Effector memory CD4-positive, alpha-beta T cell (primary cell): ENCODE results near the gene TMEM208.

Experiments used
- DNase-seq, 3 donors: peaks; one replicate each; pipeline ENCODE4 v3.0.0-alpha.2; 2020
- H3K27ac ChIP-seq: 2 replicates; pipeline ENCODE4 v1.7.0; 2013; ENCODE audit warnings: mild to moderate bottlenecking, low read length, moderate library complexity; ENCODE audit not compliant: insufficient read depth, poor library complexity, severe bottlenecking
- H3K27me3 ChIP-seq: replicated peaks from 2 replicates; pipeline ENCODE4 v1.7.0; 2013; ENCODE audit warnings: mild to moderate bottlenecking, low read length; ENCODE audit not compliant: insufficient read depth, control insufficient read depth, poor library complexity, severe bottlenecking
- H3K36me3 ChIP-seq: 2 replicates; pipeline ENCODE4 v1.7.0; 2013; ENCODE audit warnings: mild to moderate bottlenecking, low read length, moderate library complexity; ENCODE audit not compliant: control insufficient read depth, insufficient read depth
- H3K4me1 ChIP-seq: 2 replicates; pipeline ENCODE4 v1.7.0; 2013; ENCODE audit warnings: low read length, mild to moderate bottlenecking; ENCODE audit not compliant: control insufficient read depth, insufficient read depth, poor library complexity, severe bottlenecking
- H3K4me3 ChIP-seq: 2 replicates; pipeline ENCODE4 v1.7.0; 2013; ENCODE audit warnings: low read length, low read depth, mild to moderate bottlenecking; ENCODE audit not compliant: insufficient read depth, poor library complexity, severe bottlenecking
- H3K9me3 ChIP-seq: 2 replicates; pipeline ENCODE4 v1.7.0; 2013; ENCODE audit warnings: mild to moderate bottlenecking, low read length, moderate library complexity; ENCODE audit not compliant: control insufficient read depth

Gene TMEM208

DNA sequence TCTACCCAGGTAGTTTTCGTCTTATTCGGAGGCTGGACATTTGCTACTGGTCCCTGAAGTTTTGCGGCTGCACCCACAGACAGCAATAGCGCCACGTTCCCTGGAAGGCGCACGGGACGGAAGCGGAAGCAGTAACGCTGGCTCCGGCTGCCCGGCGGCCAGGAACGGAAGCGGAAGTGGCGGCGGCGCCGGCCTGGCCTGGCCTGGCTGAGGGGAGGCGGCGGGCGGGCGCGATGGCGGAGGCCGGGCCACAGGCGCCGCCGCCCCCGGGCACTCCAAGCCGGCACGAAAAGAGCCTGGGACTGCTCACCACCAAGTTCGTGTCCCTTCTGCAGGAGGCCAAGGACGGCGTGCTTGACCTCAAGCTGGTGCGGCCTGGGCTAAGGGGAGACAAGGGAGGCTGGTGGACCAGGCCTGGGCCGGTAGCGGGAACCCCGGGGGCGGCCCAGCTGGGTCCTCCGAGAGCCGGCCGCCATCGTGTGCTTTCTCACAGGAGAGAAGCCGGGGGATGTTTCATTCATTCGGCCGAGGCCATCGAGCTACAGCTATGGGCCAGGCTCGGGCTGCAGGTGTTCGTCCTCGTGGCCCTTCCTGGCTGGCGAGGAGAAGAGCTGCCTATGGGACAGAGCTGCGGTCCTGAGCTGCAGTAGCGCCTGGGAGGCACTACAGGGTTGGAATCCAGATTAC, 34.8 kb upstream of the TMEM208 start, which contains the start of gene E2F4:
E2F4 (plus strand) TSS at position 161 of the 687 bp plus-strand sequence; CDS start at position 234, 73 bp downstream.
- Histone ChIP-seq H3K9me3 (no peaks in the 10 kb centered on the region), H3K27me3 (no peaks in the 10 kb centered on the region), H3K4me3 (peak within 1 kb of the TSS; percentile 73), H3K27ac (peak within 1 kb of the TSS; percentile 85), H3K36me3 (peaks cover 29% of the 10 kb centered on the region), H3K4me1 (peaks cover 26% of the 10 kb centered on the region)
- peak; percentile 72 to 81 (median 75) for DNase-seq

DNA sequence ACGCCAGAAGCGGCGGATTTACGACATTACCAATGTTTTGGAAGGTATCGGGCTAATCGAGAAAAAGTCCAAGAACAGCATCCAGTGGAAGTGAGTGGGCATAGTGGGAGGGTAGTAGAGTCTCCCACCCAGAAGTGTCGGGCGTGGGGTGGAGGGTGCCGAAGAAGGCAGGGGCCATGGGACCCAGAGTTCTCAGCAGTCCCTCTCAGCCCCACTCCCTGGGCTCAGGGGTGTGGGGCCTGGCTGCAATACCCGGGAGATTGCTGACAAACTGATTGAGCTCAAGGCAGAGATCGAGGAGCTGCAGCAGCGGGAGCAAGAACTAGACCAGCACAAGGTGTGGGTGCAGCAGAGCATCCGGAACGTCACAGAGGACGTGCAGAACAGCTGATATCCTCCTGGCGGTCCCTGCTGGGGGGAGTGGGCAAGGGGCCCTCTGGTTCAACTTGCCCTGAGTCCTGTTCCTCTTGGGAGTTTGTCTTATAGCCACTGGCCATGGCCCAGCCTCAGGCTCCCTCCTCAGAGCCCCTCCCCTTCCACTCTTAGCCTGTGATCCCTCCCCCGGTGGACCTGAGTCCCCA, 34.1 kb upstream of the TMEM208 start:
- H3K4me1 ChIP-seq = peaks cover 26% of the 10 kb centered on the region

DNA sequence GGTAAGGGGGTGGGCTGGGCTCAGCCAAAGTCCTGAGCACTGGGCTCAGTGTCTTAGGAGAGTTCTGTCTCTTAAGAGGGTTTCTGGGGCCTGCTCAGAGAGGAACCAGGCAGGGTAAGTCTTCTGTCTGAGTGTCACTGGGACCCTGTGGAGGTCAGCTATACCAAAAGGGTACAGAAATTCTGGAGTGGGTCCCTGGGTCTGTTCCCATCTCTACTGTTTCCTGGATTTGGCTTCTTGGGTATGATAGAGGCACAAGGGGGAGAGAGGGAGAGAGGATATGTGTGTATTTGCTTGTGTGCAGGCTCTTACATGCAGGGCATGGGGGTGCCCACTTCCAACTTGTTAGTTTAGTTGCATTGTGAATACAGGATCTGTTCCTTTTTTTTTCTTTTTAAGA, 33.4 kb upstream of the TMEM208 start:
- H3K27me3 ChIP-seq = no peaks in the 10 kb centered on the region
- H3K9me3 ChIP-seq = no peaks in the 10 kb centered on the region
- H3K27ac ChIP-seq = peak overlapping the region; percentile 85
- H3K4me3 ChIP-seq = peak overlapping the region; percentile 73
- H3K4me1 ChIP-seq = peaks cover 26% of the 10 kb centered on the region
- no peak for DNase-seq
- peaks cover 42% of the 10 kb centered on the region for H3K36me3 ChIP-seq

More for the DNA sequence above, 34.1 kb upstream of the TMEM208 start:
- H3K36me3 ChIP-seq = peaks cover 37% of the 10 kb centered on the region
- H3K27ac ChIP-seq = peak overlapping the region; percentile 85
- H3K4me3 ChIP-seq = peak overlapping the region; percentile 73
- no peak for DNase-seq
- no peaks in the 10 kb centered on the region for H3K27me3 ChIP-seq
- no peaks in the 10 kb centered on the region for H3K9me3 ChIP-seq

DNA sequence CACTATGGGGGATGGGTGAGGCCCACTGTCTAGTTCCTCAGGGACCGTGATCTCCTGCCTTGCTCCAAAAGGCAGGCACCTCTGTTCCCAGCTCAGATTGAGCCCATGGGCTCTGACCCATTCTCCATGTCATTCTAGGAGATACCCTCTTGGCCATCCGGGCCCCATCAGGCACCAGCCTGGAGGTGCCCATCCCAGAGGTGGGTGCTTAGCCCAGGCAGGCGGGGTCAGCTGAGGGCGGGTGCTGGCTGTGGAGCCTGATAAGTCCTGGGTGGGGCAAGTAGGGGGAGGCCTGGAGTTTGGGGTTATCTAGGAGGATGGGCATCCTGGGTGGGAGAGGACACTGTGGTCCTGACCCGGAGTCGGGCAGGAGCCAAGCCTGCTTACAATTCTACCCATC, 32.7 kb upstream of the TMEM208 start:
- Histone ChIP-seq H3K36me3 (peaks cover 42% of the 10 kb centered on the region), H3K27me3 (no peaks in the 10 kb centered on the region), H3K9me3 (no peaks in the 10 kb centered on the region), H3K4me3 (no peak overlapping the region), H3K4me1 (peaks cover 26% of the 10 kb centered on the region), H3K27ac (peak overlapping the region; percentile 15)
- DNase-seq = no peak

DNA sequence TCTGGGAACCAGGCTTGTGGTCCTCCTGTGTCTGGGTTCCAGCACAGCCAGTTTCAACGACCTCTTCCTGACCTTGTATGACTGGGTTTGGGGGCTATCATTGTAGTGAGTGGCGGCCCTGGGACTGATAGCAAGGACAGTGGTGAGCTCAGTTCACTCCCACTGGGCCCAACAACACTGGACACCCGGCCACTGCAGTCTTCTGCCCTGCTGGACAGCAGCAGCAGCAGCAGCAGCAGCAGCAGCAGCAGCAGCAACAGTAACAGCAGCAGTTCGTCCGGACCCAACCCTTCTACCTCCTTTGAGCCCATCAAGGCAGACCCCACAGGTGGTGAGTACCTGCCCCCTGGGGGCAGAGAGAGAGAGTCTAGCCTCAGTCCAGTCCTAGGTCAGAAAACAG, 31.3 kb upstream of the TMEM208 start:
- no peak overlapping the region for H3K4me3 ChIP-seq
- no peaks in the 10 kb centered on the region for H3K27me3 ChIP-seq
- no peak for DNase-seq
- peaks cover 26% of the 10 kb centered on the region for H3K4me1 ChIP-seq
- peak overlapping the region; percentile 7 for H3K27ac ChIP-seq
- H3K9me3 ChIP-seq = no peaks in the 10 kb centered on the region
- H3K36me3 ChIP-seq = peaks cover 42% of the 10 kb centered on the region

DNA sequence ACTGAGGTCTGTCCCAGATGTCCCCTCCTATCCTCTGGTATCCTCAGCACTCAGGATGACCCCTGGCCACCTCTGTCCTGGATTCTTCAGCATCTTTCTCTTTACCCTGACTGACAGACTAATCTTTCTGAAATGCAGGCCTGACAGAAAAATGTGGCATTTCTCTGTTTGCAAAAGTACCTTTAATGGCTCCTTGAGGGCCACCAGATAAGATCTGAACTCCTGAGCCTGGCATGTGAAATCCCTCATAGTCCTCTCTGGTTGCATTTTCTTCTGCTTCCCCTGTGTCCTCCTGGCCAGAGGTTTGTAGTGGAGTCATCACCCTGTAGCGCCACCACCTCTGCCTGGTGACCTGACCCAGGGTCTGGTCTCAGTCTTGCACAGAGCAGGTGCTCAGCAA, 30.0 kb upstream of the TMEM208 start:
- peaks cover 44% of the 10 kb centered on the region for H3K36me3 ChIP-seq
- H3K4me1 ChIP-seq = peaks cover 20% of the 10 kb centered on the region

DNA sequence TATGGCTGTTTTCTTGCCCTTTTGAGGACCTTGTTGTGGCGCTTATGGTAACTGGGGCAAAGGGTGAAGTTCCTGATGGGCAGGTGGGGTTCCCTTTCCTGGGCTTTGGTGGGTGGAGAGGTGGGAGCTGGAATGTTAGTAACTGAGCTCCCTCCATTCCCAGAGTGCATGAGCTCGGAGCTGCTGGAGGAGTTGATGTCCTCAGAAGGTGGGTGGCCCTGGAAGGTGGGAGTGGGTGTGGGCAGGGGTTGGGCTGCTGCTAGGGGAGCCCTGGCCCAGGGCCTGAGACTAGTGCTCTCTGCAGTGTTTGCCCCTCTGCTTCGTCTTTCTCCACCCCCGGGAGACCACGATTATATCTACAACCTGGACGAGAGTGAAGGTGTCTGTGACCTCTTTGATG, 29.2 kb upstream of the TMEM208 start:
- Histone ChIP-seq H3K36me3 (peaks cover 52% of the 10 kb centered on the region), H3K4me3 (no peak overlapping the region), H3K4me1 (peaks cover 15% of the 10 kb centered on the region), H3K27ac (peak overlapping the region; percentile 20), H3K9me3 (no peaks in the 10 kb centered on the region), H3K27me3 (no peaks in the 10 kb centered on the region)
- DNase-seq = no peak

More for the DNA sequence above, 30.0 kb upstream of the TMEM208 start:
- no peaks in the 10 kb centered on the region for H3K27me3 ChIP-seq
- DNase-seq = no peak
- H3K9me3 ChIP-seq = no peaks in the 10 kb centered on the region
- peak overlapping the region; percentile 7 for H3K27ac ChIP-seq
- H3K4me3 ChIP-seq = no peak overlapping the region

DNA sequence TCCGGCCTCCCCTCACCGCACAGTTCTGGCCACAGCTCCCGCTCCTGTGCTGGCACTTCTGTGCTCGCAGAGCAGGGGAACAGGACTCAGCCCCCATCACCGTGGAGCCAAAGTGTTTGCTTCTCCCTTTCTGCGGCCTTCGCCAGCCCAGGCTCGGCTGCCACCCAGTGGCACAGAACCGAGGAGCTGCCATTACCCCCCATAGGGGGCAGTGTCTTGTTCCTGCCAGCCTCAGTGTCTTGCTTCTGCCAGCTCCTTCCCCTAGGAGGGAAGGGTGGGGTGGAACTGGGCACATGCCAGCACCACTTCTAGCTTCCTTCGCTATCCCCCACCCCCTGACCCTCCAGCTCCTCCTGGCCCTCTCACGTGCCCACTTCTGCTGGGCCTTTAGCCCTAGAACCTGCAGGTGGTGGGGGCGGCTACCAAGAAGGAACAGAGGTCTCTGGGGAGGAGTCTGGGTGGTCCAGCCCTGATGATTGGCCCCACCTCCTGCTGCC, 28.6 kb upstream of the TMEM208 start:
- H3K27me3 ChIP-seq = no peaks in the 10 kb centered on the region
- peaks cover 58% of the 10 kb centered on the region for H3K36me3 ChIP-seq
- H3K27ac ChIP-seq = peak overlapping the region; percentile 20
- no peak for DNase-seq
- H3K9me3 ChIP-seq = no peaks in the 10 kb centered on the region
- H3K4me1 ChIP-seq = peaks cover 9% of the 10 kb centered on the region
- no peak overlapping the region for H3K4me3 ChIP-seq

DNA sequence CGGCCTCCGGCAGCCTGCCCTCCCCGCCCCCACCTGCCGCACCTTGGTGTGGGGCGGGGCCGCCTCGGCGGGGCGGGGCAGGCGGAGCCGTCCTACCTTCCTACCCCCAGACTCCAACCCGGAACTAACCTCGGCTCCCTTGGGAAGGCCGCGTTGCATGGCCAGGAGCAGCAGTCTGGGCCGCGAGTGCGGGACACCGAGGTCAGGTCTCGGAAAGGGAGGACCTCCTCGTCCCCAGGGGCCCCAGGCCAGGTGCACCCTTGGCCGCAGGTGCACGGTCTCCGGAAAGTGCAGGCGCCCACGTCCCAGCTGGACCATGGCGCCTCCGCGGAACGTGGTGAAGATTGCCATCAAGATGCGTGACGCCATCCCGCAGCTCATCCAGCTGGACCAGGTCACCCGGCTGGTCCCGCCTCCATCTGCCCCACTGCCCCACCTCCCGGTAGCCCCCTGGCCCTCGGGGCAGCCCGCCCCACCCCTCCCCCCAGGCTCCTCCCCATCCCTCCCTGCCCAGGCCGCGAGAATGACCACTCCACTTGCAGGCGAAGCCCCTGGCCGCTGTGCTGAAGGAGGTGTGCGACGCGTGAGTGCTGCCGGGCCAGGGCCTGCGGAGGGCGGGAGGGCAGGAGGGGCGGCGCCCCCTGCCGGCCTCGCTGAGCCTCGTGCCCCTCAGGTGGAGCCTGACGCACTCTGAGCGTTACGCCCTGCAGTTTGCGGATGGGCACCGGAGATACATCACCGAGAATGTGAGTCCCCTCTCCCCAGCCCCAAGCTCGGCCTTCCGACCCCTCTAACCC, 27.7 kb upstream of the TMEM208 start, which contains the start of gene ELMO3:
ELMO3 (plus strand) TSS at position 121 of the 797 bp plus-strand sequence; CDS start at position 317, 196 bp downstream.
- H3K36me3 ChIP-seq = peaks cover 65% of the 10 kb centered on the region
- H3K27ac ChIP-seq = peak within 1 kb of the TSS; percentile 20

More for the DNA sequence above, 27.7 kb upstream of the TMEM208 start, which contains the start of gene ELMO3:
- no peaks in the 10 kb centered on the region for H3K4me1 ChIP-seq
- no peak for DNase-seq
- no peaks in the 10 kb centered on the region for H3K9me3 ChIP-seq
- H3K4me3 ChIP-seq = no peak within 1 kb of the TSS
- no peaks in the 10 kb centered on the region for H3K27me3 ChIP-seq
